ENCODE measurements around the gene MICAL2. TPM values are rescaled to one million over a fixed set of nuclear protein-coding genes. Genes with fewer than 3 reads are reported as not detected.
A peak's percentile ranks its signal among the peaks of the same experiment; 100 is the strongest.
"Not testable (repeated sequence)": the region's sequence is repeated elsewhere in the genome, so short reads cannot be mapped to it uniquely, and the experiment has no call there.

The MICAL2 gene
- total RNA-seq, 1 experiment from 2014 or later = 59.8 TPM

GRCh38 chr11:12146678-12147077, 36.3 kb downstream of the MICAL2 start:
- H3K27ac ChIP-seq; H3K27me3 ChIP-seq (replicated peaks); H3K9me3 ChIP-seq (replicated peaks); H3K4me3 ChIP-seq; DNase-seq (ENCODE audit: low read depth in 1 of 2, low spot score in 2 of 2): not testable (repeated sequence)
- H3K36me3 ChIP-seq = peaks cover 15% of the 10 kb centered on the region
- H3K4me1 ChIP-seq (replicated peaks) = peaks cover 25% of the 10 kb centered on the region

DNA sequence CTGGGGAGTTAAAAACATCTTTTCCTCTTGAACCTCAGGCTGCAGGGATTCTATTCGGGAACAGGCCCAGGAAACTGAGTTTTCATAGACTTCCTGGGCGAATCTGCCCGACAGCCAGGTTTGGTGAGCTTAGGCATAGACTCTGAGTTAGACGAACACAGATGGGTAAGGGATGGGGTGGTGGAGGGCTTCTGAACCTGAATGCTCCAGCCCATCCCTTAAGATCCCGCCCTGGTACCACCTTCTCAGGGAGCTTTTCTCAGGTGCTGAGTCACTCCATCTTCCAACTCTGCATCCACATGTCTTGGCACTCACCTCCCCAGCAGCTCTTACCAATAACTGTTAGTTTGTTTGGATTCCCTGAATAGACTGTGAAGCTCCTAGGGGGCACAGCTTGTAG, 37.4 kb downstream of the MICAL2 start:
- peaks cover 15% of the 10 kb centered on the region for H3K36me3 ChIP-seq
- H3K9me3 ChIP-seq (replicated peaks) = no peaks in the 10 kb centered on the region
- H3K4me3 ChIP-seq = no peak overlapping the region
- no peaks in the 10 kb centered on the region for H3K27me3 ChIP-seq (replicated peaks)
- H3K27ac ChIP-seq = no peak overlapping the region
- no peak for DNase-seq (ENCODE audit: low read depth in 1 of 2, low spot score in 2 of 2)
- peaks cover 26% of the 10 kb centered on the region for H3K4me1 ChIP-seq (replicated peaks)

DNA sequence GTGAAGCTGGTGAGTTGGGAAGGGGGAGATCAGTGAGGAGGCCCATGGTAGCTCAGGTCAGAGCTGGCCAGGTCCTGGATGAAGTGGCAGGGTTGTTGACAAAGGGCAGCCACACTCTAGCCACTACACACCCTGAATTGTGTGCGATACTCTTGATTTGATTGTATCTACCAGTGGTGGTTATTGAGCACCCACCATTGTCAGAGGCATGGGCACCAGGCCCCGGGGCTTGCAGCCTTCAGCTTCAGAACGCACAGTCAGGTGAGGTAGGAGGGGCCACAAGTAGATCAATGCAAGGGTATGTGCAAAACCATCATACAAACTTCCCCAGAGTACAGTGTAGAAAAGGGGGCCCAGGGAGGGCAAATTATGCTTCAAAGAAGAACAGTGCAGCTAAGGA, 38.1 kb downstream of the MICAL2 start:
- no peak for DNase-seq (ENCODE audit: low read depth in 1 of 2, low spot score in 2 of 2)
- peaks cover 26% of the 10 kb centered on the region for H3K4me1 ChIP-seq (replicated peaks)
- H3K27me3 ChIP-seq (replicated peaks) = no peaks in the 10 kb centered on the region
- H3K9me3 ChIP-seq (replicated peaks) = no peaks in the 10 kb centered on the region
- peaks cover 21% of the 10 kb centered on the region for H3K36me3 ChIP-seq
- H3K4me3 ChIP-seq = no peak overlapping the region
- H3K27ac ChIP-seq = no peak overlapping the region

DNA sequence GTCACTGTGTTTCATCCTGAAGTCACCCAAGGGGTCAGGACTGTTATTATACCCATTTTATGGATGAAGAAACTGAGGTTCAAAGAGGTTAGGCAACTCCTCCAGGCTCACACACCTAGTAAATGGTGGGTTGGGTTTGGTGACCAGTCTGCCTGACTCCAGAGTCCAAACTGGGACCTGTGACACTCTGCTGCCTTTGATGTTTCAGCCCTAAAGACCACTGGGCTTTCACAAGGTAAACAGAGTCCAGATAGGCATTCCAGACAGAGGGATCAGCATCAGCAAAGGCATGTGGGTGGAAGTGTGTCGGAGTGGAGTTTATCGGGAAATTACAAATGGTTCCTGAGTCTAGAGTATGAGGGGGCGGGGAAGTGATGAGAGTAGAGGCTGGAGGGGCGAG, 38.5 kb downstream of the MICAL2 start:
- H3K9me3 ChIP-seq (replicated peaks) = no peaks in the 10 kb centered on the region
- no peak overlapping the region for H3K27ac ChIP-seq
- H3K4me1 ChIP-seq (replicated peaks) = peaks cover 26% of the 10 kb centered on the region
- H3K36me3 ChIP-seq = peaks cover 25% of the 10 kb centered on the region
- no peak for DNase-seq (ENCODE audit: low read depth in 1 of 2, low spot score in 2 of 2)
- H3K27me3 ChIP-seq (replicated peaks) = no peaks in the 10 kb centered on the region
- H3K4me3 ChIP-seq = no peak overlapping the region

- no peak overlapping the region for H3K4me3 ChIP-seq
- no peaks in the 10 kb centered on the region for H3K27me3 ChIP-seq (replicated peaks)
- H3K27ac ChIP-seq = no peak overlapping the region
- peak in 1 of 2 experiments; percentile 41 for DNase-seq (ENCODE audit: low read depth in 1 of 2, low spot score in 2 of 2)
- H3K4me1 ChIP-seq (replicated peaks) = peaks cover 26% of the 10 kb centered on the region
- H3K36me3 ChIP-seq = peaks cover 24% of the 10 kb centered on the region
- no peaks in the 10 kb centered on the region for H3K9me3 ChIP-seq (replicated peaks)
Measured at GRCh38 chr11:12149672-12150225, 39.4 kb downstream of the MICAL2 start.

DNA sequence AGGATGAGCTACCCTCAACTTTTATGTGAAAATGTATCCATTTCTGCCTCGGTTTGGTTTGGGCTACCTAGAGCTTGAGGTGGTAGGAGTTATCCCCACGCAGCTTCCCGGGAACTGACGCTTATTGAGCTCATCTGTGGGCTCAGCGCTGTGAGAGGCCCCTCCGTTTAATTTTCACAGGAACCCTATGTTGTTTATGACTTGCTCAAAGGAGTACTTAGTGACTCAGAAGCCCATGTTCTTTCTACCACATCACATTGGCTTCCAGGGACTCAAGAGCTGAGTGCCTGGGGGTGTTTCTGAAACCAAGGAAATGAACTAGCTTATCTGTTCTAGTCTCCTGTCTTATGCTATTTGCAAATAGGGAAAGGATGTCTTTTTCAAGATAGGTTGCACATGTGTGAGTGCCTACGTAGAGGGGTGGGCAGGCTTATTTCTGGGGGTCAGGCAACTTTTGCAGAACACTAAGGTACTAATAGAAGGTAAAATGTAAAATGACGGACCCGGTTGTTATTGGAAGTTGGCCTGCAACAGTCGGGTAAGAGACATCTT, 40.5 kb downstream of the MICAL2 start:
- no peaks in the 10 kb centered on the region for H3K27me3 ChIP-seq (replicated peaks)
- no peaks in the 10 kb centered on the region for H3K9me3 ChIP-seq (replicated peaks)
- H3K36me3 ChIP-seq = peaks cover 28% of the 10 kb centered on the region
- H3K4me3 ChIP-seq = no peak overlapping the region
- peak in 1 of 2 experiments; percentile 61 for DNase-seq (ENCODE audit: low read depth in 1 of 2, low spot score in 2 of 2)
- H3K27ac ChIP-seq = no peak overlapping the region
- peaks cover 24% of the 10 kb centered on the region for H3K4me1 ChIP-seq (replicated peaks)

GRCh38 chr11:12152321-12152720, 41.9 kb downstream of the MICAL2 start:
- H3K4me3 ChIP-seq = no peak overlapping the region
- H3K27ac ChIP-seq = no peak overlapping the region

GRCh38 chr11:12154871-12155668, 44.7 kb downstream of the MICAL2 start:
- no peaks in the 10 kb centered on the region for H3K27me3 ChIP-seq (replicated peaks)
- no peak for DNase-seq (ENCODE audit: low read depth in 1 of 2, low spot score in 2 of 2)
- H3K27ac ChIP-seq = no peak overlapping the region
- no peak overlapping the region for H3K4me3 ChIP-seq
- H3K36me3 ChIP-seq = peaks cover 25% of the 10 kb centered on the region
- peaks cover 53% of the 10 kb centered on the region for H3K4me1 ChIP-seq (replicated peaks)
- no peaks in the 10 kb centered on the region for H3K9me3 ChIP-seq (replicated peaks)

More at GRCh38 chr11:12152321-12152720, 41.9 kb downstream of the MICAL2 start:
- no peaks in the 10 kb centered on the region for H3K9me3 ChIP-seq (replicated peaks)
- no peak for DNase-seq (ENCODE audit: low read depth in 1 of 2, low spot score in 2 of 2)
- peaks cover 34% of the 10 kb centered on the region for H3K4me1 ChIP-seq (replicated peaks)
- H3K36me3 ChIP-seq = peaks cover 28% of the 10 kb centered on the region
- H3K27me3 ChIP-seq (replicated peaks) = no peaks in the 10 kb centered on the region

GRCh38 chr11:12155696-12156095, 45.3 kb downstream of the MICAL2 start:
- H3K4me3 ChIP-seq = no peak overlapping the region
- H3K27me3 ChIP-seq (replicated peaks) = no peaks in the 10 kb centered on the region
- no peaks in the 10 kb centered on the region for H3K9me3 ChIP-seq (replicated peaks)
- no peak overlapping the region for H3K27ac ChIP-seq
- peaks cover 53% of the 10 kb centered on the region for H3K4me1 ChIP-seq (replicated peaks)
- peaks cover 25% of the 10 kb centered on the region for H3K36me3 ChIP-seq
- no peak for DNase-seq (ENCODE audit: low read depth in 1 of 2, low spot score in 2 of 2)

DNA sequence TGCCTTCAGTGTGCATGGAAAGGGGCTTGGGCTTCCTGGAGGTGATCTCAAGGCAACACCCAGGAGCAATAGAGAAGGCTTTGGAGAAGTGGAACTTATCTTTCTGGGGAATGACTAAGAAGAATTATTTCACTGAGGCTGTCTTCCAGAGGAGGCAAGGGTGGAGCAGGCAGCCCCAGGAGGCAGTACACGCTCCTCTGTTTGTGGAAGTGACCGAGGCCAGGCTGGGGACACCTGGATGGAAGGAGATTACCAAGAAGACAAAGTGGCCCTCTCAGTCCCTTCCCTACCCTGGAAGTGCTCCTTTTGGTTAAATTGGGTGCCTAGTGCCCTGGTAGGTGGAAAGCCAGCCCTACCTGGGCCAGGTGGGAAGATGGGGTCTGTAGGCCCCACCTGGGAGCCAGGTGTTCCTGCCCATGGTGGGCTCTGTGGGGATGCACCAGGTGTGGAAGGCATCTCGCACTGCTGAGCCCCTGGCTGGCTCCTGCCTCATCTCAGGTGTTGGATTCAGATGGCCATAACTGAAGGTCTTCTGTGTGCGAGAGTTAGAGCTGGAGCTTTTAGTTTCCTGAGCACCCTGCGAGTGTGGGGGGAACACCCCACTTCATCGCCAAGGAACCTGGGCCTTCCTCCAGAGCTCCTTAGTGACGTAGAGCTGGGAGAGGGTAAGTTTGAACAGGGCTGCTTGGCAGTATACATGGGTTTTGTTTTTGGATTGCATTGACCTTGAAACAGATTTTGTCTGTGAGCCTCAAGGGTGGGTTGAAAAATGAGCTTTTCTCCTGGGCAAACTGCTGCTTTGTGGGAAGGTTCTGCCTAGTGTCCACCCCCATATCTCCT, 46.1 kb downstream of the MICAL2 start:
- no peak overlapping the region for H3K4me3 ChIP-seq
- no peaks in the 10 kb centered on the region for H3K27me3 ChIP-seq (replicated peaks)
- no peak overlapping the region for H3K27ac ChIP-seq
- H3K36me3 ChIP-seq = peaks cover 25% of the 10 kb centered on the region
- no peak for DNase-seq (ENCODE audit: low read depth in 1 of 2, low spot score in 2 of 2)
- H3K4me1 ChIP-seq (replicated peaks) = peaks cover 53% of the 10 kb centered on the region
- no peaks in the 10 kb centered on the region for H3K9me3 ChIP-seq (replicated peaks)

DNA sequence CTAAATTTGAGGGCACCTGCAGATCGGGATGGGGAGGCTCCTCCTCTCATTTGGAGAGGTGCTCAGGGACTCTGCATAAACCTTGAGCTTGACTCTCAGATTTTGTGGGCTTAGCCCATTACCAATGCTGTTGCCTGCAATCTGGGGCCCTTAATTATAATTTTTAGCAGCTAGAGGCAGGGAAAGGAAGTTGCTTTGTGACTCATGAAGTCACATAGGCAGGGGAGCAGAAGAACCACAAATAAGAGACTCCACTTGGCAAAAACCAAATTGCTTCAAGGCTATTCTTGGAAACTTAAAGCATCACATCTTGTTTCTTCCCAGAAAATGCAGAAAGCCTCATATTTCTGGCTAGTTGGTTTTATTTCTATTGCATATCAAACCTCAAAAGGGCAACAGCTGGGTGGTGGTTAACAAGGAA, 46.9 kb downstream of the MICAL2 start:
- H3K4me1 ChIP-seq (replicated peaks) = peaks cover 58% of the 10 kb centered on the region
- H3K36me3 ChIP-seq = peaks cover 28% of the 10 kb centered on the region
- no peak overlapping the region for H3K4me3 ChIP-seq
- no peaks in the 10 kb centered on the region for H3K9me3 ChIP-seq (replicated peaks)
- H3K27me3 ChIP-seq (replicated peaks) = no peaks in the 10 kb centered on the region
- H3K27ac ChIP-seq = 0 out of 2 replicates have a peak overlapping the region, but pooled peaks have one; percentile 35
- no peak for DNase-seq (ENCODE audit: low read depth in 1 of 2, low spot score in 2 of 2)

DNA sequence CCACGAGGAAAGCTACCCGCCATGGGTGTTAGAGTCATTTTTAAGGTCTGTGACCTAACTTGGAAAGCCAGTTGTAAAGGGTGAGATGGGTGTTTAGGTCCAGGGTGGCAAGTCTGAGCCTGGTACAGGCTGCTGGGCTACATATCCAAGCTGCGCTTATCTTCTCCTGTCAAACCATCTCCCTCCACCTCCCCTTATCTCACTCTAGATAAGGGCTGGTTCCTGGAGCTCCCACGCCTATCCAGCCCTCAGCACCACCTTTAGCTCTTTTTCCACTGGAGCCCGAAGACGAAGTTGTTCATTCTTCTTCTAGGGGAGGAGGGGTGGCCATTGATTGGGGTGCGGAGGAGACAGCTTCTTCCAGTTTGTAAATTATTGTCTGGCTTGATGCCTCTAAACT, 48.5 kb downstream of the MICAL2 start:
- DNase-seq (ENCODE audit: low read depth in 1 of 2, low spot score in 2 of 2) = no peak
- no peaks in the 10 kb centered on the region for H3K27me3 ChIP-seq (replicated peaks)
- no peaks in the 10 kb centered on the region for H3K9me3 ChIP-seq (replicated peaks)
- peaks cover 75% of the 10 kb centered on the region for H3K4me1 ChIP-seq (replicated peaks)
- H3K36me3 ChIP-seq = peaks cover 25% of the 10 kb centered on the region
- H3K27ac ChIP-seq = peak overlapping the region; percentile 90
- H3K4me3 ChIP-seq = no peak overlapping the region

DNA sequence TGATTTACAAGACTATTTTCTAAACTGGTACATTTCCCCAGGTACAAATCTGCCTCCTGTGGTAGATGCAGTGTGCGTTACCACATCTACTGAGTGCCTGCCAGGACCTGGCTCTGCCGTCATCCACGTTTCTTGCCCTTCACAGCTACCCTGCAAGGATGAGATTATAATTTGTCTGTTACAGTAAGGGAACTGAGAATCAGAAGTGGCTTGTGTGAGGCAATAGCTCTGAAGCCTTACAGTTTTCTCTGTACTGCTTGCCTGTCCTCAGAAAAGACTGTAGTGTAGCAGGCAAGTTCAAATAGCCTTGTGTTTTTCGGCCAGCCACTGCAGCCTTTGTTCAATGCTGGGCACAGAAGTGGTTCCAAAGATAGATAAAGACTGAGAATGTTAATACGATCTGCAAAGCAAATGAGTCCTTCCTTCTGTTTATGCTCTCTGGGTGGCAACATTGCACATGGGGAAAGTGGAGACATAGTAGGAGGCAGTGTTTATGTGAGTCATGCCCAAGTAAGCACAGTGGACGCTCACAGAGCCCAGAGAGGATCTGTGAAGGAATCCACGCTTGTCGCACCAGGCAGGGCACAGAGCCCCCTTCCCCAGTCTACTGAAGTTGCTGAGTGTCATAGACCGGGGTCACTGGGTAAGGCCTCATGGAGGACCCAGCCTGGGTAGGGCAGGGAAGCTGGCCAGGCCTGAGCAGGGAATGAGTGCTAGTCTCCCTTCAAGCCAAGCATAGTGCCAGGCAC, 49.1 kb downstream of the MICAL2 start:
- Histone ChIP-seq H3K4me3 (no peak overlapping the region), H3K9me3 (replicated peaks) (no peaks in the 10 kb centered on the region), H3K4me1 (replicated peaks) (peaks cover 81% of the 10 kb centered on the region), H3K27me3 (replicated peaks) (no peaks in the 10 kb centered on the region), H3K27ac (peak overlapping the region; percentile 90), H3K36me3 (peaks cover 21% of the 10 kb centered on the region)
- DNase-seq (ENCODE audit: low read depth in 1 of 2, low spot score in 2 of 2) = peak; percentile 91 to 93
